OCI-LY3 (cell line): ENCODE data around the gene CLEC4F.

Experiments used
- CTCF ChIP-seq: fragments of 200-600, 300-600 bp; sonication (generic); IDR thresholded peaks from 2 replicates; pipeline ENCODE4 v1.5.1; 2014; ENCODE audit warnings: antibody characterized with exemption, low read length, low read depth
- EZH2phosphoT487 ChIP-seq: fragments of 200-600 bp; shearing (Covaris generic); IDR thresholded peaks from 2 replicates; pipeline ENCODE4 v1.6.1; 2018; ENCODE audit warnings: antibody characterized with exemption, mixed run types, low read depth

GRCh38 chr2:70766357-70767078 lies 53.9 kb downstream of the CLEC4F start:
- TF ChIP-seq CTCF (no peak), EZH2phosphoT487 (no peak)
